Activated CD8-positive, alpha-beta T cell treated with anti-CD3 and anti-CD28 coated beads for 36 hours (primary cell): ENCODE measurements around the gene NPAT. TPM values are rescaled to one million over a fixed set of nuclear protein-coding genes. Genes with fewer than 3 reads are reported as not detected.

Source experiments
- ATAC-seq: fragments of 200-7000 bp; cut with Tn5 transposase; one replicate; pipeline ENCODE4 v1.10.0; 2021; ENCODE audit warnings: mild to moderate bottlenecking, moderate library complexity
- CTCF ChIA-PET: fragments of 350-600 bp; sonication (Branson Sonifier 250); formaldehyde crosslinking; loops from one replicate; lab custom pipeline; 2021; ENCODE audit warnings: antibody characterized with exemption; lab: Charles Lee
- POLR2A ChIA-PET: fragments of 350-600 bp; sonication (Branson Sonifier 250); formaldehyde crosslinking; loops from one replicate; lab custom pipeline; 2021; ENCODE audit warnings: antibody characterized with exemption; lab: Charles Lee
- DNase-seq: peaks from one replicate; pipeline ENCODE4 v3.0.0-alpha.2; 2020
- H3K27ac Mint-ChIP-seq: one replicate; pipeline ENCODE4 v1.8.0; 2021; ENCODE audit warnings: mild to moderate bottlenecking, mixed read lengths
- H3K27me3 Mint-ChIP-seq: one replicate; pipeline ENCODE4 v1.8.0; 2021; ENCODE audit warnings: mixed read lengths
- H3K36me3 Mint-ChIP-seq: one replicate; pipeline ENCODE4 v1.8.0; 2021; ENCODE audit warnings: low read depth, mixed read lengths
- H3K4me1 Mint-ChIP-seq: one replicate; pipeline ENCODE4 v1.8.0; 2021; ENCODE audit warnings: low read depth, mixed read lengths
- H3K4me3 Mint-ChIP-seq: one replicate; pipeline ENCODE4 v1.8.0; 2021; ENCODE audit warnings: mild to moderate bottlenecking, moderate library complexity, mixed read lengths
- H3K9me3 Mint-ChIP-seq: one replicate; pipeline ENCODE4 v1.8.0; 2021; ENCODE audit warnings: mixed read lengths
- CTCF ChIP-seq: fragments of 200-600 bp; IDR thresholded peaks from one replicate; pipeline ENCODE4 v1.8.0; 2022; ENCODE audit warnings: antibody characterized with exemption, mild to moderate bottlenecking
- intact Hi-C: fragments of 100-400 bp; cut with micrococcal nuclease; formaldehyde crosslinking; loops from one replicate; pipeline ENCODE4 v1.10.0; 2022
- total RNA-seq, 2 experiments: library from RNA; stranded (reverse); gene quantifications; one replicate each; pipeline ENCODE4 v1.2.3, GENCODE V29; 2021

NPAT gene
- total RNA-seq, 2 experiments from 2014 or later = 32.1 to 37.1 TPM

GRCh38 chr11:108204376-108204775 is 18.1 kb downstream of the NPAT start:
- Mint-ChIP-seq H3K27me3 (no peaks in the 10 kb centered on the region), H3K4me1 (peaks cover 62% of the 10 kb centered on the region), H3K9me3 (peaks cover 11% of the 10 kb centered on the region), H3K4me3 (no peak overlapping the region), H3K36me3 (peaks cover 71% of the 10 kb centered on the region), H3K27ac (peak overlapping the region; percentile 30)
- ATAC-seq (no peak), DNase-seq (no peak)
- intact Hi-C loops = no loop called here
- no peak for TF ChIP-seq CTCF
- POLR2A ChIA-PET = interaction anchor here (0.8 to 0.9 kb wide), 3 partner anchors 11 to 54 kb away, joined by 3 read pairs; no protein-coding TSS in a partner anchor
- CTCF ChIA-PET = interaction anchor here (0.6 kb wide), 1 partner anchor 59 kb away, joined by 3 read pairs; no protein-coding TSS in a partner anchor

GRCh38 chr11:108203075-108203474 is 19.4 kb downstream of the NPAT start:
- no peak overlapping the region for H3K4me3 Mint-ChIP-seq
- ChIA-PET CTCF (no interaction called here), POLR2A (interaction anchor here (1.2 to 2.3 kb wide), 3 partner anchors 15 to 20 kb away, joined by 4 to 10 read pairs (median 7); partner anchors contain the start of genes ATM and NPAT)
- DNase-seq = no peak
- no peak for TF ChIP-seq CTCF
- peaks cover 11% of the 10 kb centered on the region for H3K9me3 Mint-ChIP-seq
- H3K36me3 Mint-ChIP-seq = peaks cover 75% of the 10 kb centered on the region
- H3K27me3 Mint-ChIP-seq = no peaks in the 10 kb centered on the region
- intact Hi-C loops = no loop called here
- ATAC-seq = no peak
- peak overlapping the region; percentile 34 for H3K27ac Mint-ChIP-seq
- H3K4me1 Mint-ChIP-seq = peaks cover 70% of the 10 kb centered on the region

- Mint-ChIP-seq H3K9me3 (peaks cover 4% of the 10 kb centered on the region), H3K27ac (peak overlapping the region; percentile 67), H3K4me1 (peaks cover 89% of the 10 kb centered on the region), H3K36me3 (peaks cover 66% of the 10 kb centered on the region), H3K27me3 (no peaks in the 10 kb centered on the region), H3K4me3 (no peak overlapping the region)
- TF ChIP-seq CTCF = no peak
- ChIA-PET CTCF (no interaction called here), POLR2A (interaction anchor here (0.6 to 2.7 kb wide), 4 partner anchors 9 to 137 kb away, joined by 3 to 14 read pairs (median 4); partner anchors contain the start of genes ATM and NPAT)
- DNase-seq = peak; percentile 92
- peak; percentile 95 for ATAC-seq
- intact Hi-C loops = no loop called here
These were observed 22.8 kb downstream of the NPAT start for GRCh38 chr11:108199446-108200321.

- CTCF ChIA-PET = no interaction called here
- Mint-ChIP-seq H3K27me3 (no peaks in the 10 kb centered on the region), H3K36me3 (peaks cover 61% of the 10 kb centered on the region), H3K27ac (peak overlapping the region; percentile 46), H3K9me3 (no peaks in the 10 kb centered on the region), H3K4me3 (no peak overlapping the region), H3K4me1 (peaks cover 81% of the 10 kb centered on the region)
- intact Hi-C loops = no loop called here
- ATAC-seq = no peak
- POLR2A ChIA-PET = interaction anchor here (1.1 to 2.7 kb wide), 2 partner anchors 18 to 24 kb away, joined by 3 to 14 read pairs; partner anchors contain the start of genes ATM and NPAT
- TF ChIP-seq CTCF = no peak
- DNase-seq = no peak
These were observed 23.6 kb downstream of the NPAT start for GRCh38 chr11:108198833-108199232.
